ENCODE measurements around the gene SYT15B.
"Not testable (repeated sequence)": the region's sequence is repeated elsewhere in the genome, so short reads cannot be mapped to it uniquely, and the experiment has no call there.

DNA sequence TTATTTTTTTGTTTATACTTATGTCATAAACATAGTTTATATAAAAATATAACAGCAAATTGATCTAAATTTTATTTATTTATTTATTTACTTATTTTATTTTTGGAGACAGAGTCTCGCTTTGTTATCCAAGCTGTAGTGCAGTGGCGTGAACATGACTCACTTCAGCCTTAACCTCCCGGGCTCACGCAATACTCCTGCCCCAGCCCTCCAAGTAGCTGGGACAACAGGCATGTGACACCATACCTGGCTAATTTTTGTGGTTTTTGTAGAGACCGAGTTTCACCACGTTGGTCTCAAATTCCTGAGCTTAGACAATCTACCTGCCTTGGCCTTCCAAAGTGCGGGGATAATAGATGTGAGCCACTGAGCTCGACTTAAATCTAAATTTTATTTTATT, 13.0 kb downstream of the SYT15B start:
- TF ChIP-seq EZH2 (IDR thresholded peaks at IDR 0.05; ENCODE audit: insufficient read depth, poor library complexity, severe bottlenecking); EZH2phosphoT487 (IDR thresholded peaks at IDR 0.05; ENCODE audit: insufficient read depth, low read depth): not testable (repeated sequence)

Data from GM23248 (cell line).